OCI-LY7 (cell line): Measurements from ENCODE around the gene PIGC. TPM values are rescaled to one million over a fixed set of nuclear protein-coding genes. Genes with fewer than 3 reads are reported as not detected.
"Not testable (repeated sequence)": the region's sequence is repeated elsewhere in the genome, so short reads cannot be mapped to it uniquely, and the experiment has no call there.

Experiments
- BruUV-seq: library from RNA; stranded (reverse); fragments of 400-500 nt; replicated peaks from 2 replicates; lab custom pipeline; 2021; lab: Mats Ljungman, UMichigan
- CTCF ChIA-PET: fragments of 300-600 bp; sonication (Branson Sonifier 250); formaldehyde crosslinking; loops from one replicate; lab custom pipeline; 2022; ENCODE audit warnings: antibody characterized with exemption; ENCODE audit not compliant: unreplicated experiment; lab: Charles Lee
- POLR2A ChIA-PET: fragments of 300-600 bp; sonication (Branson Sonifier 250); formaldehyde crosslinking; loops from one replicate; lab custom pipeline; 2022; ENCODE audit warnings: antibody characterized with exemption; lab: Charles Lee
- DNase-seq: peaks from one replicate; pipeline ENCODE4 v3.0.0-alpha.2; 2015; ENCODE audit warnings: low spot score
- H2AFZ ChIP-seq: fragments of 200-600 bp; sonication (generic), shearing (Covaris generic); 2 replicates; pipeline ENCODE4 v1.6.1; 2014; ENCODE audit warnings: mild to moderate bottlenecking, antibody characterized with exemption, low read length, moderate library complexity
- H3K27ac ChIP-seq: fragments of 200-600 bp; sonication (generic); 2 replicates; pipeline ENCODE4 v1.5.1; 2014; ENCODE audit warnings: mixed run types, low read depth, mild to moderate bottlenecking, moderate library complexity, low read length, inconsistent platforms; ENCODE audit not compliant: poor library complexity, severe bottlenecking
- H3K36me3 ChIP-seq: fragments of 200-600 bp; sonication (generic); 2 replicates; pipeline ENCODE4 v1.6.1; 2014; ENCODE audit warnings: mild to moderate bottlenecking, antibody characterized with exemption, low read length, moderate library complexity, mixed read lengths; ENCODE audit not compliant: insufficient read depth
- H3K4me1 ChIP-seq: fragments of 200-600 bp; sonication (generic); 2 replicates; pipeline ENCODE4 v1.5.1; 2014; ENCODE audit warnings: mild to moderate bottlenecking, low read length; ENCODE audit not compliant: insufficient read depth, poor library complexity, severe bottlenecking
- H3K4me2 ChIP-seq: fragments of 200-600 bp; sonication (generic); 2 replicates; pipeline ENCODE4 v1.6.1; 2014; ENCODE audit warnings: mild to moderate bottlenecking, low read length
- H3K4me3 ChIP-seq: fragments of 200-600 bp; sonication (generic); 2 replicates; pipeline ENCODE4 v1.5.1; 2014; ENCODE audit warnings: mild to moderate bottlenecking, low read depth, low read length; ENCODE audit not compliant: poor library complexity, severe bottlenecking
- H3K79me2 ChIP-seq: fragments of 200-600 bp; sonication (generic); 2 replicates; pipeline ENCODE4 v1.6.1; 2016; ENCODE audit warnings: low read depth, mild to moderate bottlenecking, low read length, moderate library complexity, mixed read lengths; ENCODE audit not compliant: insufficient read depth
- H3K9me2 ChIP-seq: fragments of 200-600 bp; sonication (generic); 2 replicates; pipeline ENCODE4 v1.6.1; 2016; ENCODE audit warnings: mild to moderate bottlenecking, low read length, mixed read lengths; ENCODE audit not compliant: insufficient read depth
- H3K9me3 ChIP-seq: fragments of 200-600 bp; sonication (generic); 2 replicates; pipeline ENCODE4 v1.6.1; 2014; ENCODE audit warnings: mild to moderate bottlenecking, mixed run types, low read length, mixed read lengths
- H4K20me1 ChIP-seq: fragments of 200-600 bp; sonication (generic); 2 replicates; pipeline ENCODE4 v1.6.1; 2014; ENCODE audit warnings: mild to moderate bottlenecking, antibody characterized with exemption, low read length, moderate library complexity, mixed read lengths; ENCODE audit not compliant: insufficient read depth
- CTCF ChIP-seq: fragments of 200-600 bp; sonication (generic); conservative IDR thresholded peaks from 2 replicates; pipeline ENCODE4 v1.5.1; 2014; ENCODE audit warnings: mild to moderate bottlenecking, antibody characterized with exemption, low read length, moderate library complexity, mixed read lengths
- EZH2phosphoT487 ChIP-seq: fragments of 200-600 bp; sonication (generic); IDR thresholded peaks from 2 replicates; pipeline ENCODE4 v1.6.1; 2018; ENCODE audit warnings: low read depth, borderline replicate concordance, mild to moderate bottlenecking, mixed run types, antibody characterized with exemption, low read length, moderate library complexity, mixed read lengths
- intact Hi-C: fragments of 100-400 bp; cut with micrococcal nuclease; formaldehyde crosslinking; loops from one replicate; pipeline ENCODE4 v1.10.0; 2022; ENCODE audit not compliant: unreplicated experiment
- total RNA-seq, 2 experiments: library from RNA; depleted of rRNA in 1 of 2; stranded (reverse); fragments of >200 nt in 1 of 2; shearing (Covaris generic) in 1 of 2; gene quantifications; 2 replicates each; pipeline ENCODE4 v1.2.3, GENCODE V29; 2014 to 2022

The PIGC gene
- total RNA-seq, 2 experiments from 2014 or later: 15.4 to 18.4 TPM

DNA sequence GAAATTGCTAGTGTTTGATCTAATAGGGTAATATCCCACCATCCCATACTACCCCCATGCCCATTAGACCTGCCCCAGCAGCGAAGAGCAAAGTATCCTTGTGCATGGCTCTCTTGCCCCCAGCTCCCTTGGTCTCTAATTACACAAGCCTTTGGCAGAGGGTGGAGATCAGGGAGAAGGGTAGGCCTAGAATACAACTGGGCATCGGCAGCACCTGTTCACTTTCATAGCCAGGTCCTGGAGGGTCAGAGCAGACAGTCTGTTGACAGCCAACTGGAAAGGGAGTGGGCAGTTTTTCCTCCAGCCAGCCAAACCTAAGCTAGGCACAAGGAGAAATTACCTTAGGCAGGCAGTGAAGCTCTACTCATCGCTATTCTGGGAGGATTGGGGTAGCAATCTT is 2.7 kb upstream of the PIGC start:
- no peak overlapping the region for H3K4me3 ChIP-seq
- no TSS peak for BruUV-seq
- no peak overlapping the region for H2AFZ ChIP-seq
- no peak overlapping the region for H3K4me2 ChIP-seq
- ChIA-PET POLR2A (no interaction called here), CTCF (no interaction called here)
- H4K20me1 ChIP-seq: no peaks in the 10 kb centered on the region
- no peak overlapping the region for H3K27ac ChIP-seq
- no peak for DNase-seq
- peaks cover 11% of the 10 kb centered on the region; the same call in 1 of the 2 replicates for H3K79me2 ChIP-seq
- H3K4me1 ChIP-seq: peaks cover 8% of the 10 kb centered on the region
- TF ChIP-seq EZH2phosphoT487 (no peak), CTCF (no peak)
- H3K9me3 ChIP-seq: no peaks in the 10 kb centered on the region
- peaks cover 10% of the 10 kb centered on the region for H3K36me3 ChIP-seq
- no peaks in the 10 kb centered on the region for H3K9me2 ChIP-seq
- intact Hi-C loops: no loop called here

DNA sequence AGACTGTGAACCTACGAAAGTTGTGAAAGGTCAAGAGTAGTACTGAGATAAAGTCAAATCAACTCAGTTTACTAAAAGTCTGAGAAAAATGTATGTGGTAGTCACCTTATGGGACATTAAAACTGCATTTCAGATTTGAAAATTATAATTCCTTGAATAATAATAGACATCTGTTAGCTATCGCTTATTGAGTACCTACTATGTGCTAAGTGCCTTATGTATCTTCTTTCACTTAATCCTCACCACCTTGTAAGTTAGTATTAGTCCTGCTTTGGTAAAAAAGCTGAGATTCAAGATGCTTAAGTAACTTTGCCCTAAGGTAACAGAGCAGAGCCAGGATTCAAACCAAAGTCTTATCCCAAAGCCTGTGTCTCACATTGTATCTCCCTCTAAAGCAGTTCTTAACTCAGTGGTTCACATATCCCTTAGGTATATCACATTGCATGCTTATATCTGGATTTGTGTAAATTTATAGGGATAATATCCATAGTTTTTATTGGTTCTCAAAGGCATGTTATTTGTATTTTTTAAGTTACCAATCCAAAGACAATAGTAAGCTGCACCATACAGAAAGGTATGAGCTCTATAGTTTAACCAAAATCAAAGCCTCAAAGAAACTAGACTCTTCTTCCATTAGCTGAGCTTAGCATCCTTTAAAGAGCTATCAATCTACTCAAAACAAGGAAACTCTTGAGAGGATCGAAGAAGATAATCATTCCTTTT is 865 bp downstream of the PIGC start:
- TF ChIP-seq EZH2phosphoT487: no peak
- no peak for TF ChIP-seq CTCF
- no TSS peak for BruUV-seq
- H3K9me3 ChIP-seq: no peaks in the 10 kb centered on the region
- ChIA-PET CTCF (interaction anchor here (0.5 kb wide), 1 partner anchor 40 kb away, joined by 3 read pairs; no protein-coding TSS in a partner anchor), POLR2A (interaction anchor here (0.7 to 1.3 kb wide), 5 partner anchors 35 to 1779 kb away, joined by 3 to 5 read pairs (median 3); no protein-coding TSS in a partner anchor)
- H4K20me1 ChIP-seq: peaks cover 6% of the 10 kb centered on the region; the same call in 1 of the 2 replicates
- peak overlapping the region; percentile 82 for H3K4me2 ChIP-seq
- H2AFZ ChIP-seq: peak overlapping the region; percentile 75
- H3K79me2 ChIP-seq: peaks cover 11% of the 10 kb centered on the region; the same call in 1 of the 2 replicates
- H3K27ac ChIP-seq: no peak overlapping the region
- intact Hi-C loops: loop anchor here (5.0 kb wide), 1 partner anchor 441 kb away; no protein-coding TSS in a partner anchor
- H3K4me1 ChIP-seq: peaks cover 8% of the 10 kb centered on the region
- DNase-seq: no peak
- H3K4me3 ChIP-seq: peak overlapping the region; percentile 86
- peaks cover 15% of the 10 kb centered on the region for H3K36me3 ChIP-seq
- no peaks in the 10 kb centered on the region for H3K9me2 ChIP-seq

- peaks cover 11% of the 10 kb centered on the region; the same call in 1 of the 2 replicates for H3K79me2 ChIP-seq
- peaks cover 6% of the 10 kb centered on the region; the same call in 1 of the 2 replicates for H4K20me1 ChIP-seq
- no peaks in the 10 kb centered on the region for H3K9me2 ChIP-seq
- no peaks in the 10 kb centered on the region for H3K9me3 ChIP-seq
- H3K4me1 ChIP-seq: peaks cover 8% of the 10 kb centered on the region
- peak overlapping the region; percentile 86 for H3K4me3 ChIP-seq
- H3K27ac ChIP-seq: no peak overlapping the region
- ChIA-PET CTCF (no interaction called here), POLR2A (interaction anchor here (1.3 kb wide), 1 partner anchor 34 kb away, joined by 3 read pairs; no protein-coding TSS in a partner anchor)
- intact Hi-C loops: loop anchor here (5.0 kb wide), 1 partner anchor 440 kb away; no protein-coding TSS in a partner anchor
- H3K4me2 ChIP-seq: peak overlapping the region; percentile 82
- peaks cover 15% of the 10 kb centered on the region for H3K36me3 ChIP-seq
- no peak for TF ChIP-seq EZH2phosphoT487
- H2AFZ ChIP-seq: no peak overlapping the region
- no TSS peak for BruUV-seq
- DNase-seq: no peak
Observed at GRCh38 chr1:172442404-172442803, 1.5 kb downstream of the PIGC start.

- peaks cover 11% of the 10 kb centered on the region for H3K36me3 ChIP-seq
- BruUV-seq, H3K4me1 ChIP-seq, intact Hi-C loops, H3K4me3 ChIP-seq, CTCF ChIA-PET, H3K9me2 ChIP-seq, H3K27ac ChIP-seq, DNase-seq, H2AFZ ChIP-seq, H3K9me3 ChIP-seq, POLR2A ChIA-PET, H4K20me1 ChIP-seq, H3K79me2 ChIP-seq, H3K4me2 ChIP-seq: not testable (repeated sequence)
Observed at GRCh38 chr1:172437183-172437582, 6.7 kb downstream of the PIGC start.
